Fibroblast of lung (primary cell): Measurements from ENCODE around the gene PNMA5.

Experiments
- CTCF ChIP-seq, 2 donors: IDR thresholded peaks in 1 of 2; conservative IDR thresholded peaks in 1 of 2; 1 replicate in 1 of 2; 2 replicates in 1 of 2; pipeline ENCODE4 v1.5.1; 2011 to 2012; ENCODE audit warnings: low read length in 2 of 2, control low read depth in 1 of 2, inconsistent platforms in 1 of 2, low read depth in 1 of 2, mild to moderate bottlenecking in 1 of 2
- EZH2 ChIP-seq: IDR thresholded peaks from 2 replicates; pipeline ENCODE4 v1.5.1; 2012; ENCODE audit warnings: low read length, control low read depth, mild to moderate bottlenecking; ENCODE audit errors: missing control alignments

DNA sequence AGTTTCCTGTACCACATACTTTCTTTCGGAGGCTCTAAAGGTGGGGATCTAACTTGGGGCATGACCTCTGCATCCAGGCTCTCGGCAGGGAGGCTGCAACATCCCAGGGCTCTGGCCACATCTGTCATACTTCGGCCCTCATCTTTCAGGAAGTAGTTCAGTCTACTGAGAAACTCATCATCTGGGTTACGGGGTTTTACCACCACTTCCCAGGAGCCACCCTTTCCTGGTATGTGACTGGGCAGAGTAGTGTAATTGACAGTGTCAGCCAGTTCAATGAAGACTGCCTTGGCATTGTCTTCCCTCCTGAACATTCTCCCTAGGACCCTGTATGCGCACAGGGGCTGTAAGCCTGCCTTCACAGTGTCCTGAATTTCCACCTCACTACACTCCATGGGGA, 2.8 kb downstream of the PNMA5 start:
- TF ChIP-seq CTCF (conservative IDR thresholded peaks at IDR 0.05 in 1 of 2, IDR thresholded peaks at IDR 0.05 in 1 of 2; ENCODE audit: low read depth in 1 of 2, low read length in 2 of 2) (no peak), EZH2 (no peak)
